Adrenal gland (tissue), 12 donors: Measurements from ENCODE around the gene ATP5PD. TPM values are rescaled to one million over a fixed set of nuclear protein-coding genes. Genes with fewer than 3 reads are reported as not detected.

Experiments
- DNase-seq, 7 donors: peaks; one replicate each; pipeline ENCODE4 v3.0.0-alpha.2; 2019 to 2020
- H3K27ac ChIP-seq, 5 donors: fragments of 200-600 bp; sonication (generic) in 4 of 5; 1 replicate in 3 of 5; 2 replicates in 2 of 5; pipeline versions ENCODE4 v1.5.1 to v1.8.0; 2016 to 2020; ENCODE audit warnings: mild to moderate bottlenecking in 1 of 5
- H3K27me3 ChIP-seq: fragments of 200-600 bp; 2 replicates; pipeline ENCODE4 v1.8.0; 2021
- H3K36me3 ChIP-seq, 2 donors: fragments of 200-600 bp; replicated peaks in 1 of 2; 1 replicate in 1 of 2; 2 replicates in 1 of 2; pipeline versions ENCODE4 v1.5.1 to v1.8.0; 2018 to 2022
- H3K4me1 ChIP-seq, 2 donors: fragments of 200-600 bp; replicated peaks in 1 of 2; 1 replicate in 1 of 2; 2 replicates in 1 of 2; pipeline versions ENCODE4 v1.5.1 to v1.8.0; 2018 to 2021
- H3K4me3 ChIP-seq, 4 donors: fragments of 200-600 bp; sonication (generic) in 3 of 4; one replicate each; pipeline ENCODE4 v1.5.1; 2016 to 2018
- H3K9me3 ChIP-seq, 3 donors: fragments of 200-600 bp; sonication (generic) in 1 of 3; replicated peaks in 1 of 3; 1 replicate in 2 of 3; 2 replicates in 1 of 3; pipeline versions ENCODE4 v1.5.1 to v1.8.0; 2016 to 2021
- POLR2A ChIP-seq, 2 donors: fragments of 450-650 bp; IDR thresholded peaks; one replicate each; pipeline ENCODE4 v1.6.1; 2017; ENCODE audit warnings: antibody characterized with exemption in 2 of 2, mild to moderate bottlenecking in 2 of 2, moderate library complexity in 1 of 2
- WGBS, 4 donors: extraction: QIAGEN DNeasy Blood & Tissue Kit in 2 of 4; methylation state at CpG; one replicate each; pipeline versions ENCODE4 v1.1.5 to v1.1.7; 2013 to 2017; 5-methylcytosine and 5-hydroxymethylcytosine counted together
- intact Hi-C, 2 donors: fragments of 100-400 bp; cut with DNase I; formaldehyde crosslinking; loops; one replicate each; pipeline versions ENCODE4 v1.14.1 to v1.15.0; 2022 to 2023
- polyA plus RNA-seq, 3 donors: library from polyadenylated mRNA; stranded (reverse); fragments of 200-250 nt in 2 of 3; fragments of 350-450 nt in 1 of 3; fragmentation: Illumina TruSeq in 1 of 3; extraction: RNeasy Lipid Tissue Mini Kit (QIAGEN cat#74804) in 1 of 3; gene quantifications; one replicate each; pipeline ENCODE4 v1.2.3, GENCODE V29; 2013 to 2014
- total RNA-seq, 9 donors: library from RNA; depleted of rRNA in 4 of 9; stranded (reverse); fragments of >200 nt in 4 of 9; fragments of 120-200 nt in 1 of 9; fragmentation: NEBNext Ultra II Directional in 1 of 9; extraction: Animal tissue kit (Norgen Biotek cat#: 25700) in 1 of 9; gene quantifications; one replicate each; pipeline versions ENCODE4 v1.1.0 to v1.2.4, GENCODE V29; 2013 to 2023
- TF ChIP-seq, protein P1 (sequence below), 6 experiments: fragments of 450-650 bp in 4 of 6; fragments of 200-600 bp in 2 of 6; sonication (generic) in 1 of 6; IDR thresholded peaks; 1 replicate in 5 of 6; 2 replicates in 1 of 6; pipeline versions ENCODE4 v1.5.1 to v1.8.0; 2016 to 2021; ENCODE audit warnings: antibody characterized with exemption in 6 of 6, mild to moderate bottlenecking in 2 of 6, moderate library complexity in 1 of 6
- donor health status: healthy with polysubstance abuse.
- donor health status: Bipolar disorder and iron deficiency.
- donor health status: DM: yes; HTN: yes; CAD: no.
- donor health status: DM: no; HTN: no; CAD: no.
- donor health status: DM: no; HTN: no; CAD: no.
- donor health status: DM: yes; HTN: yes; CAD: no.

ATP5PD gene
- total and polyA plus RNA-seq, 12 donors, result 215 to 826 (median 308) TPM

DNA sequence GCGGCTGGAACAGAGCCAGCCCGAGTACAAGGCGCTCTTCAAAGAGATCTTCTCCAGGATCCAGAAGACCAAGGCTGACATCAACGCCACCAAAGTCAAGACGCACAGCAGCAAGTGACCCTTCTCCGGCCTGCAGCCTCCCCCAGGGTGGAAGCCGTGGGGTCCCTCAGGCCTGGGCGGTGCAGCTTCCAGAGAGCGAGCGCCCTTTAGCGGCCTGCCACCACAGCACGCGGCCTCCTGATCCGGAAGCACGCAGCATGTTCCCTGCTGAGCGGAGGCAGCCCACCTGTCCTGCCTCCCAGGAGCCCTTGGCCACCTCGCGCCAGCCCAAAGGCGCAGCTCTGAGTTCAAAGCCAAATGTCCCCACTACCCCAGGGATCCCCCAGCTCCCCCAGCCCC, 42.8 kb downstream of the ATP5PD start:
- Histone ChIP-seq H3K9me3 (no peaks in the 10 kb centered on the region), H3K27ac (no peak overlapping the region), H3K27me3 (no peaks in the 10 kb centered on the region), H3K4me1 (no peaks in the 10 kb centered on the region), H3K4me3 (no peak overlapping the region), H3K36me3 (peaks cover 0 to 26% of the 10 kb centered on the region in 2 donors)
- 70 to 99% (median 92%) methylated on average over 3 to 19 of the region's 19 CpGs for WGBS, 4 donors
- DNase-seq, result no peak
- no peak for TF ChIP-seq POLR2A (IDR thresholded peaks at IDR 0.05)
- TF ChIP-seq, protein P1, sequence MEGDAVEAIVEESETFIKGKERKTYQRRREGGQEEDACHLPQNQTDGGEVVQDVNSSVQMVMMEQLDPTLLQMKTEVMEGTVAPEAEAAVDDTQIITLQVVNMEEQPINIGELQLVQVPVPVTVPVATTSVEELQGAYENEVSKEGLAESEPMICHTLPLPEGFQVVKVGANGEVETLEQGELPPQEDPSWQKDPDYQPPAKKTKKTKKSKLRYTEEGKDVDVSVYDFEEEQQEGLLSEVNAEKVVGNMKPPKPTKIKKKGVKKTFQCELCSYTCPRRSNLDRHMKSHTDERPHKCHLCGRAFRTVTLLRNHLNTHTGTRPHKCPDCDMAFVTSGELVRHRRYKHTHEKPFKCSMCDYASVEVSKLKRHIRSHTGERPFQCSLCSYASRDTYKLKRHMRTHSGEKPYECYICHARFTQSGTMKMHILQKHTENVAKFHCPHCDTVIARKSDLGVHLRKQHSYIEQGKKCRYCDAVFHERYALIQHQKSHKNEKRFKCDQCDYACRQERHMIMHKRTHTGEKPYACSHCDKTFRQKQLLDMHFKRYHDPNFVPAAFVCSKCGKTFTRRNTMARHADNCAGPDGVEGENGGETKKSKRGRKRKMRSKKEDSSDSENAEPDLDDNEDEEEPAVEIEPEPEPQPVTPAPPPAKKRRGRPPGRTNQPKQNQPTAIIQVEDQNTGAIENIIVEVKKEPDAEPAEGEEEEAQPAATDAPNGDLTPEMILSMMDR (IDR thresholded peaks at IDR 0.05), result no peak
- intact Hi-C loops, result loop anchor here in 1 of 2 donors (10.0 kb wide), 1 partner anchor 61 kb away; no protein-coding TSS in a partner anchor

DNA sequence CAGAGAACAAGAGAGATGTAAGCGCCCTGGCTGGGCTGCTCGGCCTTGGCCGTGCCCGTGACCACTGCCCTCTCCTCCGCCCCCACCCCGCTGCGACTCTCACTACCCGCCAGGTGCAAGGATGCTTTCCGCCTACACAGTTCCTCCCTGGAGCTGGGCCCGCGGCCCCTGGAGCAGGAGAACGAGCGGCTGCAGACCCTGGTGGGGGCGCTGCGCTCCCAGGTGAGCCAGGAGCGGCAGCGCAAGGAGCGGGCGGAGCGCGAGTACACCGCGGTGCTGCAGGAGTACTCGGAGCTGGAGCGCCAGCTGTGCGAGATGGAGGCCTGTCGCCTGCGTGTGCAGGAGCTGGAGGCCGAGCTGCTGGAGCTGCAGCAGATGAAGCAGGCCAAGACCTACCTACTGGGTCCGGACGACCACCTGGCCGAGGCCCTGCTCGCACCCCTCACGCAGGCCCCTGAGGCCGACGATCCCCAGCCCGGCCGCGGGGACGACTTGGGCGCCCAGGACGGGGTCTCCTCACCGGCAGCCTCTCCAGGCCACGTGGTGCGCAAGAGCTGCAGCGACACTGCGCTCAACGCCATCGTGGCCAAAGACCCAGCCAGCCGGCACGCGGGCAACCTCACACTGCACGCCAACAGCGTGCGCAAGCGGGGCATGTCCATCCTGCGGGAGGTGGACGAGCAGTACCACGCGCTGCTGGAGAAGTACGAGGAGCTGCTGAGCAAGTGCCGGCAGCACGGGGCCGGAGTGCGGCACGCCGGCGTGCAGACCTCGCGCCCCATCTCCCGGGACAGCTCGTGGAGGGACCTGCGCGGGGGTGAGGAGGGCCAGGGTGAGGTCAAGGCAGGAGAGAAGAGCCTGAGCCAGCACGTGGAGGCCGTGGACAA, 43.5 kb downstream of the ATP5PD start:
- 88 to 94% (median 91%) methylated on average over 41 to 76 of the region's 76 CpGs for WGBS, 4 donors
- Histone ChIP-seq H3K27ac (no peak overlapping the region), H3K36me3 (peaks cover 0 to 26% of the 10 kb centered on the region in 2 donors), H3K4me1 (no peaks in the 10 kb centered on the region), H3K27me3 (no peaks in the 10 kb centered on the region), H3K4me3 (no peak overlapping the region), H3K9me3 (no peaks in the 10 kb centered on the region)
- TF ChIP-seq, protein P1 (IDR thresholded peaks at IDR 0.05), result no peak
- no peak for TF ChIP-seq POLR2A (IDR thresholded peaks at IDR 0.05)
- DNase-seq, result no peak
- intact Hi-C loops, result loop anchor here in 1 of 2 donors (10.0 kb wide), 1 partner anchor 61 kb away; no protein-coding TSS in a partner anchor

- no peak for DNase-seq
- Histone ChIP-seq H3K9me3 (no peaks in the 10 kb centered on the region), H3K27ac (no peak overlapping the region), H3K36me3 (peaks cover 0 to 26% of the 10 kb centered on the region in 2 donors), H3K4me1 (no peaks in the 10 kb centered on the region), H3K27me3 (no peaks in the 10 kb centered on the region), H3K4me3 (no peak overlapping the region)
- 92 to 97% (median 93%) methylated on average over 13 to 15 of the region's 15 CpGs for WGBS, 4 donors
- intact Hi-C loops, result loop anchor here in 1 of 2 donors (10.0 kb wide), 1 partner anchor 63 kb away; no protein-coding TSS in a partner anchor
- no peak for TF ChIP-seq POLR2A (IDR thresholded peaks at IDR 0.05)
- TF ChIP-seq, protein P1 (IDR thresholded peaks at IDR 0.05), result no peak
These were observed 44.6 kb downstream of the ATP5PD start for GRCh38 chr17:75001915-75002843.

DNA sequence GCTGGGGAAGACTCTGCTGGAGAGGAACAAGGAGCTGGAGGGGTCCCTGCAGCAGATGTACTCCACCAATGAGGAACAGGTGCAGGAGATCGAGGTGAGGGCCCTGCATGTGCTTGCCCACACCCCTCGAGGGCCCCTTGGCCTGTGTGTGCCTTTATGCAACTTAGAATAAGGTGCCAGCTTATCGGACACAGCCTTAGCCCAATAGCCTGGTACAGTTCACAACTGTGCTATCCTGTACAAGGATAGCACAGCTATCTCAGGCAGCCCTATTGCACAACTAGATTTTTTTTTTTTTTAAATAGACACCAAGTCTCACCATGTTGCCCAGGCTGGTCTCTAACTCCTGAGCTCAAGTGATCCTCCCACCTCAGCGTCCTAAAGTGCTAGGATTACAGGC, 47.2 kb downstream of the ATP5PD start:
- Histone ChIP-seq H3K27me3 (no peaks in the 10 kb centered on the region), H3K9me3 (no peaks in the 10 kb centered on the region), H3K4me1 (no peaks in the 10 kb centered on the region), H3K27ac (no peak overlapping the region), H3K4me3 (no peak overlapping the region), H3K36me3 (peaks cover 0 to 24% of the 10 kb centered on the region in 2 donors)
- WGBS, 4 donors, result 85 to 88% (median 88%) methylated on average over 1 to 4 of the region's 4 CpGs
- no peak for DNase-seq
- TF ChIP-seq POLR2A (IDR thresholded peaks at IDR 0.05), result no peak
- intact Hi-C loops, result no loop called here
